Hepatocyte (in vitro differentiated cells): ENCODE data around the gene DSCAML1.

Experiments
- CTCF ChIP-seq: fragments of 200-600 bp; sonication (generic); IDR thresholded peaks from 2 replicates; pipeline ENCODE4 v1.5.1; 2016; ENCODE audit warnings: antibody characterized with exemption, mild to moderate bottlenecking; ENCODE audit not compliant: poor library complexity
- EZH2 ChIP-seq: fragments of 200-600 bp; sonication (generic); IDR thresholded peaks from 2 replicates; pipeline ENCODE4 v1.6.1; 2016; ENCODE audit warnings: antibody characterized with exemption, mild to moderate bottlenecking, borderline replicate concordance
- EZH2phosphoT487 ChIP-seq: fragments of 200-600 bp; sonication (generic); IDR thresholded peaks from one replicate; pipeline ENCODE4 v1.6.1; 2018; ENCODE audit warnings: antibody characterized with exemption, mild to moderate bottlenecking, low read depth, moderate library complexity; ENCODE audit not compliant: unreplicated experiment, severe bottlenecking

- TF ChIP-seq EZH2 (no peak), CTCF (no peak), EZH2phosphoT487 (no peak)
These were observed 132.1 kb downstream of the DSCAML1 start for GRCh38 chr11:117664897-117665296.
